OCI-LY3 (cell line): ENCODE measurements around the gene EXO1.

Source experiments
- H2AFZ ChIP-seq: fragments of 200-600, 300-600 bp; shearing (Covaris generic); 2 replicates; pipeline ENCODE4 v1.6.0; 2014; ENCODE audit warnings: antibody characterized with exemption, low read depth, low read length
- H3K27ac ChIP-seq: fragments of 200-600, 300-600 bp; sonication (generic); 2 replicates; pipeline ENCODE4 v1.5.1; 2014; ENCODE audit warnings: mild to moderate bottlenecking, low read length, moderate library complexity, mixed read lengths
- H3K27me3 ChIP-seq: fragments of 200-600, 300-600 bp; sonication (generic); 2 replicates; pipeline ENCODE4 v1.6.1; 2014; ENCODE audit warnings: low read depth, low read length, mixed read lengths
- H3K36me3 ChIP-seq: fragments of 200-600, 300-600 bp; sonication (generic); replicated peaks from 2 replicates; pipeline ENCODE3; 2014; ENCODE audit warnings: low read depth, low read length, mixed read lengths
- H3K4me1 ChIP-seq: fragments of 300-600, 200-600 bp; sonication (generic); 2 replicates; pipeline ENCODE4 v1.6.1; 2014; ENCODE audit warnings: low read length, mixed read lengths
- H3K4me2 ChIP-seq: fragments of 200-600, 300-600 bp; sonication (generic); 2 replicates; pipeline ENCODE4 v1.6.1; 2014; ENCODE audit warnings: low read length, mixed read lengths
- H3K4me3 ChIP-seq: fragments of 300-600, 200-600 bp; sonication (generic); 2 replicates; pipeline ENCODE4 v1.5.1; 2014; ENCODE audit warnings: antibody characterized with exemption, mild to moderate bottlenecking, low read length, moderate library complexity
- H3K79me2 ChIP-seq: fragments of 300-600, 200-600 bp; shearing (Covaris generic); 2 replicates; pipeline ENCODE4 v1.6.1; 2014; ENCODE audit warnings: mild to moderate bottlenecking, low read length, mixed read lengths
- H3K9ac ChIP-seq: fragments of 300-600, 200-600 bp; shearing (Covaris generic); 2 replicates; pipeline ENCODE4 v1.6.0; 2014; ENCODE audit warnings: mild to moderate bottlenecking, low read length, moderate library complexity
- H3K9me3 ChIP-seq: fragments of 200-600, 300-600 bp; shearing (Covaris generic); 2 replicates; pipeline ENCODE4 v1.6.1; 2014; ENCODE audit warnings: low read length, mixed read lengths; ENCODE audit not compliant: insufficient read depth
- H4K20me1 ChIP-seq: fragments of 200-600, 300-600 bp; sonication (generic); 2 replicates; pipeline ENCODE4 v1.6.1; 2016; ENCODE audit warnings: low read length, mixed read lengths; ENCODE audit not compliant: insufficient read depth
- CTCF ChIP-seq: fragments of 200-600, 300-600 bp; sonication (generic); IDR thresholded peaks from 2 replicates; pipeline ENCODE4 v1.5.1; 2014; ENCODE audit warnings: antibody characterized with exemption, low read length, low read depth
- EZH2phosphoT487 ChIP-seq: fragments of 200-600 bp; shearing (Covaris generic); IDR thresholded peaks from 2 replicates; pipeline ENCODE4 v1.6.1; 2018; ENCODE audit warnings: antibody characterized with exemption, mixed run types, low read depth

Gene EXO1

DNA sequence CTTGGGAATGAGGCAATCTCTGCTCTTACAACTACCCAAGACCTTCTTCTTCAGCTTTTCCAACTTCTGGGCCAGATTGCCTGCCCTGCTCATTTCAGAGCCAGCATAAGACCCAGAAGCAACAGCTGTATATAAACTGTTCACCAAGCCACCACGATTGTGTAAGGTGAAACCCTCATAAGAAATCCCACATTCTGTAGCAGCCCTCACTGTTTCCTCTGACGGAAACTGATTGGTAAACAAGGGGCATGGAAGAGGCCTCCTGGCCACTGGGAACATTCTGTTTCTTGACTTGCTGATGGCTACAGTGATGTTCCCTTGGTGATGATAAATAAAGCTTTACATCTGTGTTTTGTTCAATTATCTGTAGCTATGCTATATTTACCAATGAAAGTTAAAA is 39.7 kb upstream of the EXO1 start:
- no peak overlapping the region for H3K4me3 ChIP-seq
- no peak overlapping the region for H3K9ac ChIP-seq
- H3K27ac ChIP-seq, result no peak overlapping the region
- no peaks in the 10 kb centered on the region for H3K9me3 ChIP-seq
- no peaks in the 10 kb centered on the region for H4K20me1 ChIP-seq
- no peaks in the 10 kb centered on the region for H3K27me3 ChIP-seq
- H3K4me1 ChIP-seq, result peaks cover 14% of the 10 kb centered on the region
- H3K4me2 ChIP-seq, result no peak overlapping the region
- H2AFZ ChIP-seq, result no peak overlapping the region
- H3K36me3 ChIP-seq, result no peaks in the 10 kb centered on the region
- H3K79me2 ChIP-seq, result no peaks in the 10 kb centered on the region
- no peak for TF ChIP-seq CTCF
- no peak for TF ChIP-seq EZH2phosphoT487

DNA sequence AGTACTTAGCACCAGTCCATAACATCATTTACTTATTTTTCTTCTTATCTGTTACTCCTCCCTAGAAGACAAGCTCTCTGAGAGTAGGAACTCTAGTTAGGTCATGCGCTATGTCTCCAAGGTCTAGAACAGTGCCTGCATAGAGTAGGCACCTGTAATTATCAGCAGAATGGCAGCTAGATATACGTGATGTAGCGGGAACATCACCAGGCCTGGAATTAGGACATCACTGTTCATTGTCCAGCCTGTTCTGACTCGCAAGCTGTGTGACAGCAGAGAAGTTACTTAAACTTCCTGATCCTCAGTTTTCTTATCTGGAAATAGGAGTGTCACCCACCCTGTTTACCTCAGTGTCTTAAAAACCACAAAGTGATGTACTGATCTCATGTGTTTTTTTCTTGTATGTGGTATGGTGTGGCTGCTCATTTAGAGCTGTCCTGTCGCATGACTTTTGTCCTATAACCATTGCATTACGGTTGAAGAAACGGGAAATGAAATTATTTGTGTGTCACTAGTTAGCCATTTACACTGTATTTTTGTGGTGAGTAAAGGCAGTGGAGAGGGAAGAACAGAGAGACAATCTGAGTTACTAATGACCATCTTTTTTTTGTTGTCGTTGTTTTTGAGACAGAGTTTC is 37.1 kb upstream of the EXO1 start:
- Histone ChIP-seq H3K36me3 (no peaks in the 10 kb centered on the region), H3K4me3 (peak overlapping the region; percentile 2; the same call in 1 of the 2 replicates), H3K4me2 (peak overlapping the region; percentile 51), H3K27me3 (no peaks in the 10 kb centered on the region), H2AFZ (peak overlapping the region; percentile 14; the same call in 1 of the 2 replicates), H3K9ac (no peak overlapping the region), H3K27ac (no peak overlapping the region), H3K79me2 (no peaks in the 10 kb centered on the region), H3K4me1 (peaks cover 14% of the 10 kb centered on the region), H4K20me1 (no peaks in the 10 kb centered on the region), H3K9me3 (no peaks in the 10 kb centered on the region)
- TF ChIP-seq CTCF (no peak), EZH2phosphoT487 (no peak)

DNA sequence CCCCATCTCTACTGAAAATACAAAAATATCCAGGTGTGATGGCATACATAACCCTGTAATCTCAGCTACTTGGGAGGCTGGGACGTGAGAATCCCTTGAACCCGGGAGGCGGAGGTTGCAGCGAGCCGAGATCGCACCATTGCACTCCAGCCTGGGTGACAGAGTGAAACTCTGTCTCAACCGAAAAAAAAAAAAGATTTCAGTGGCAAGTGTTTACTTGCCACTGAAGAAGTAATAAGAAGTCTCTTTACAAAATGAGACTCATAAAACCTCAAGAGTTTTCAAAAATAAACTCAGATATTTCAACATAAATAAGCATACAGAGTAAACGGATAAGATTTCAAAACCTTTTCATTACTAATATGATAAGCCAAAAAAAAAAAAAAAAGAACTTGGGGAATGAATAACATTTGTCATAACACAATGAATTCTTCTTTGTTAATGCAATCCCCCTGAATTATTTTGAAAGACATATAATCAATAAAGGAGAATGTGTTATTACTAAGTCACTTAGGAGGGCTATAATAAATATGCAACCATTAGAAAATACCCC is 34.2 kb upstream of the EXO1 start:
- Histone ChIP-seq H3K4me2 (no peak overlapping the region), H3K4me1 (peaks cover 33% of the 10 kb centered on the region), H3K9me3 (no peaks in the 10 kb centered on the region), H2AFZ (no peak overlapping the region), H3K27me3 (0 out of 2 replicates have a peak, but pooled peaks cover 5% of the 10 kb centered on the region), H4K20me1 (no peaks in the 10 kb centered on the region), H3K79me2 (no peaks in the 10 kb centered on the region), H3K9ac (no peak overlapping the region), H3K36me3 (no peaks in the 10 kb centered on the region), H3K4me3 (no peak overlapping the region), H3K27ac (no peak overlapping the region)
- TF ChIP-seq CTCF, result no peak
- TF ChIP-seq EZH2phosphoT487, result no peak

DNA sequence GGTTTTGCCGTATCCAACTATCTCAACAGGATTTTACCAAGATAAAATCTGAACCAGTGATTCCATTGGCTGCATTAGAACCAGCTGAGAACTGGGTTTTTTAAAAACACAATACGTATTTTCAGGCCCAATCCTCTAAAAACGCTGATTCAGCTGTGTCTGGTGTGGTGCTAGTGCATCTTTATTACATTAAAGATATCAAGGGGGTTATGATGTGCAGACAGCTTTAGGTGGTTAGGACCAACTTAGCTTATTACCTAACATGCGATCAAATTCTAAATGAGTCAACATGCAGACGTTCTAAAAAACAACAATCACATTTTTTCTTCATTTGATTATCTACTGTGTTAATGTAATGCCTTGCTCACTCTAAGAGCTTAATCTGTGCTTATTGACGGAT is 32.0 kb upstream of the EXO1 start:
- no peak overlapping the region for H3K4me3 ChIP-seq
- H4K20me1 ChIP-seq, result no peaks in the 10 kb centered on the region
- no peak overlapping the region for H3K27ac ChIP-seq
- peaks cover 26% of the 10 kb centered on the region for H3K4me1 ChIP-seq
- no peaks in the 10 kb centered on the region for H3K79me2 ChIP-seq
- H3K4me2 ChIP-seq, result no peak overlapping the region
- H3K9ac ChIP-seq, result no peak overlapping the region
- no peak for TF ChIP-seq CTCF
- no peak for TF ChIP-seq EZH2phosphoT487
- no peak overlapping the region for H2AFZ ChIP-seq
- no peaks in the 10 kb centered on the region for H3K36me3 ChIP-seq
- no peaks in the 10 kb centered on the region for H3K9me3 ChIP-seq
- H3K27me3 ChIP-seq, result peaks cover 8% of the 10 kb centered on the region; the same call in 1 of the 2 replicates
